ENCODE data around the gene CFP. TPM values are rescaled to one million over a fixed set of nuclear protein-coding genes. Genes with fewer than 3 reads are reported as not detected.

The CFP gene
- total RNA-seq, 1 donor from 2014 or later, result 3.0 TPM

DNA sequence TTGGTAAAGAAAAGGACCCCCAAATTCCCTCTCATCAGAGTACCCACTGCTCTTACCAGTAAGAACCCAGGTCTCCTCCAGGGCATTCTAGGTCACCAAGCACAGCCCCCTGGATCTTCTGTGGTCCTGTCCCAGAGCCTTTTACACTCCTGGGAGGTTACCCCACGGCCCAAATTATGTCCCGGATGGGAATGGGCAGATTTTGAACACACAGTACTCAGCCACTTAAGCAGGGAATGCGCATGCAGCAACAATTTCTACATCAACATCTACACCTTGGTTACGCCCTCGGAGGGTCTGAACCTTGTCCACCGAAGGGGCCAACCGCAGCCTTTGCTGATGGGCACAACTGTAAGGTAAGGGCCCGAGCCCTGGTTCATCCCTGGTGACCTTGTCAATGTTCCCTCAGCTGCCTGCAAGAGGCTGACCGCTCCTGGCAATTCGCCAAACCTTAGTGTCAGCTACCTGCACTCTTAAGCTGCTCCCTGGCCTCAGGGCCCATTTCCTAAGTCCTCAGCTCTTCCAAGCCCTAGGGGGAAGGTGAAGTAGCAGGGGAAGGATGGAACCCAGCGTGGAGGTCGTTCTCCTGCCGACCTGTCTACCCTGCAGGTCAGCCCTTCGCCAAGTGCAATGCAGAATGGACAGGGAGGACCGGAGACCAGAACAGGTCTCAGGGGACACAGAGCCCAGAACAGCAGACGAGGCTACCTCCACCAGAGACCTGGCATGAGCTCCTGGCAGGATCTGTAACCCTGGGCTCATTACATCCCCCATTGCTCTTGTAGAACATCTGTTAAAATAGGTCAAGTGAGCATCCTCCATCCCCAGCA lies 41.6 kb downstream of the CFP start:
- no peak overlapping the region for H3K4me3 ChIP-seq
- DNase-seq, result no peak
- TF ChIP-seq, protein P1, sequence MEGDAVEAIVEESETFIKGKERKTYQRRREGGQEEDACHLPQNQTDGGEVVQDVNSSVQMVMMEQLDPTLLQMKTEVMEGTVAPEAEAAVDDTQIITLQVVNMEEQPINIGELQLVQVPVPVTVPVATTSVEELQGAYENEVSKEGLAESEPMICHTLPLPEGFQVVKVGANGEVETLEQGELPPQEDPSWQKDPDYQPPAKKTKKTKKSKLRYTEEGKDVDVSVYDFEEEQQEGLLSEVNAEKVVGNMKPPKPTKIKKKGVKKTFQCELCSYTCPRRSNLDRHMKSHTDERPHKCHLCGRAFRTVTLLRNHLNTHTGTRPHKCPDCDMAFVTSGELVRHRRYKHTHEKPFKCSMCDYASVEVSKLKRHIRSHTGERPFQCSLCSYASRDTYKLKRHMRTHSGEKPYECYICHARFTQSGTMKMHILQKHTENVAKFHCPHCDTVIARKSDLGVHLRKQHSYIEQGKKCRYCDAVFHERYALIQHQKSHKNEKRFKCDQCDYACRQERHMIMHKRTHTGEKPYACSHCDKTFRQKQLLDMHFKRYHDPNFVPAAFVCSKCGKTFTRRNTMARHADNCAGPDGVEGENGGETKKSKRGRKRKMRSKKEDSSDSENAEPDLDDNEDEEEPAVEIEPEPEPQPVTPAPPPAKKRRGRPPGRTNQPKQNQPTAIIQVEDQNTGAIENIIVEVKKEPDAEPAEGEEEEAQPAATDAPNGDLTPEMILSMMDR (IDR thresholded peaks at IDR 0.05; ENCODE audit: borderline replicate concordance), result no peak

GRCh38 chrX:47587091-47587891 lies 42.4 kb downstream of the CFP start:
- TF ChIP-seq, protein P1 (IDR thresholded peaks at IDR 0.05; ENCODE audit: borderline replicate concordance), result no peak
- H3K27ac ChIP-seq (replicated peaks), result no peak overlapping the region
- no peak for DNase-seq
- H3K4me3 ChIP-seq, result no peak overlapping the region
- H3K9me3 ChIP-seq (replicated peaks), result no peaks in the 10 kb centered on the region
- intact Hi-C loops (cut with micrococcal nuclease), result no loop called here
- H3K27me3 ChIP-seq (ENCODE audit: low read depth), result no peaks in the 10 kb centered on the region
- H3K4me1 ChIP-seq, result no peaks in the 10 kb centered on the region
- no peaks in the 10 kb centered on the region for H3K36me3 ChIP-seq

More for the DNA sequence above, 41.6 kb downstream of the CFP start:
- Histone ChIP-seq H3K27ac (replicated peaks) (no peak overlapping the region), H3K27me3 (ENCODE audit: low read depth) (no peaks in the 10 kb centered on the region), H3K9me3 (replicated peaks) (no peaks in the 10 kb centered on the region), H3K36me3 (no peaks in the 10 kb centered on the region), H3K4me1 (no peaks in the 10 kb centered on the region)
- intact Hi-C loops (cut with micrococcal nuclease), result no loop called here

- Histone ChIP-seq H3K27me3 (ENCODE audit: low read depth) (no peaks in the 10 kb centered on the region), H3K4me1 (no peaks in the 10 kb centered on the region), H3K4me3 (no peak overlapping the region), H3K9me3 (replicated peaks) (no peaks in the 10 kb centered on the region), H3K27ac (replicated peaks) (no peak overlapping the region), H3K36me3 (no peaks in the 10 kb centered on the region)
- intact Hi-C loops (cut with micrococcal nuclease), result no loop called here
- TF ChIP-seq, protein P1 (IDR thresholded peaks at IDR 0.05; ENCODE audit: borderline replicate concordance), result no peak
- DNase-seq, result no peak
Observed at GRCh38 chrX:47586043-47586787, 43.5 kb downstream of the CFP start.

GRCh38 chrX:47585273-47585672 lies 44.5 kb downstream of the CFP start:
- H3K27me3 ChIP-seq (ENCODE audit: low read depth), result no peaks in the 10 kb centered on the region

DNA sequence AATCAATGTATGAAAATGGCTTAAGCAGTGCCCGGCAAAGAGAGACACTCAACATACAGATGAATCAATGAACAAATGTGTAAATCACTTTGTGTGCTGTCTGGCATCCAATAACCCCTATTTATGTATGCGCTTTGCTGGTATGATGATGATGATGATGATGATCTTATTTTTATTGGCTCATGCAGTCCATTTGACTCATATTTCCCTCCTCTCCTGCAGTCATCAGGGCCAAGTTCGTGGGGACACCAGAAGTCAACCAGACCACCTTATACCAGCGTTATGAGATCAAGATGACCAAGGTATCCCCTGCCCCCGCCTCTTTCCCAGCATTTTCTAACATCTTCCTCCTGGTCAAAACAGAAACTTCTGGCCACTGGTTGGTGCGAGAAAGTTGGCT lies 45.0 kb downstream of the CFP start:
- Histone ChIP-seq H3K9me3 (replicated peaks) (no peaks in the 10 kb centered on the region), H3K4me1 (no peaks in the 10 kb centered on the region), H3K36me3 (no peaks in the 10 kb centered on the region), H3K27me3 (ENCODE audit: low read depth) (no peaks in the 10 kb centered on the region), H3K4me3 (peak overlapping the region; percentile 1), H3K27ac (replicated peaks) (no peak overlapping the region)
- intact Hi-C loops (cut with micrococcal nuclease), result no loop called here
- TF ChIP-seq, protein P1 (IDR thresholded peaks at IDR 0.05; ENCODE audit: borderline replicate concordance), result no peak
- no peak for DNase-seq

More at GRCh38 chrX:47585273-47585672, 44.5 kb downstream of the CFP start:
- Histone ChIP-seq H3K4me1 (no peaks in the 10 kb centered on the region), H3K27ac (replicated peaks) (no peak overlapping the region), H3K4me3 (no peak overlapping the region), H3K9me3 (replicated peaks) (no peaks in the 10 kb centered on the region), H3K36me3 (no peaks in the 10 kb centered on the region)
- TF ChIP-seq, protein P1 (IDR thresholded peaks at IDR 0.05; ENCODE audit: borderline replicate concordance), result no peak
- intact Hi-C loops (cut with micrococcal nuclease), result no loop called here
- DNase-seq, result no peak

Measured in left ventricle myocardium inferior (tissue), 1 donor.